ENCODE results near the gene LAMA2. TPM values are rescaled to one million over a fixed set of nuclear protein-coding genes. Genes with fewer than 3 reads are reported as not detected.

The LAMA2 gene
- total and polyA plus RNA-seq, 3 donors from 2014 or later = 25.9 to 94.8 (median 56.0) TPM

GRCh38 chr6:129200151-129200550 is 317.2 kb downstream of the LAMA2 start:
- no peak for DNase-seq
- WGBS, 2 donors = 77 to 86% methylated on average over 9 of the region's 9 CpGs
- Histone ChIP-seq H3K36me3 (ENCODE audit: low read depth, missing control alignments) (no peaks in the 10 kb centered on the region), H3K9me3 (no peaks in the 10 kb centered on the region), H3K27me3 (no peaks in the 10 kb centered on the region), H3K4me1 (no peaks in the 10 kb centered on the region), H3K27ac (no peak overlapping the region), H3K4me3 (no peak overlapping the region)
- TF ChIP-seq POLR2A (IDR thresholded peaks at IDR 0.05) = no peak
- TF ChIP-seq CTCF (IDR thresholded peaks at IDR 0.05) = no peak
- intact Hi-C loops (cut with DNase I; ENCODE audit: low total_unique reads) = no loop called here

GRCh38 chr6:129203190-129203900 is 320.4 kb downstream of the LAMA2 start:
- TF ChIP-seq POLR2A (IDR thresholded peaks at IDR 0.05) = no peak
- TF ChIP-seq CTCF (IDR thresholded peaks at IDR 0.05) = no peak
- Histone ChIP-seq H3K9me3 (no peaks in the 10 kb centered on the region), H3K36me3 (ENCODE audit: low read depth, missing control alignments) (no peaks in the 10 kb centered on the region), H3K4me1 (no peaks in the 10 kb centered on the region), H3K27me3 (no peaks in the 10 kb centered on the region), H3K4me3 (no peak overlapping the region), H3K27ac (no peak overlapping the region)
- DNase-seq = no peak
- 83 to 93% methylated on average over 5 of the region's 5 CpGs for WGBS, 2 donors
- intact Hi-C loops (cut with DNase I; ENCODE audit: low total_unique reads) = no loop called here

GRCh38 chr6:129206821-129207220 is 323.9 kb downstream of the LAMA2 start:
- no peaks in the 10 kb centered on the region for H3K36me3 ChIP-seq (ENCODE audit: low read depth, missing control alignments)
- WGBS, 2 donors = 74 to 82% methylated on average over 5 of the region's 5 CpGs
- DNase-seq = no peak
- H3K9me3 ChIP-seq = no peaks in the 10 kb centered on the region
- H3K27me3 ChIP-seq = no peaks in the 10 kb centered on the region
- no peak overlapping the region for H3K27ac ChIP-seq
- TF ChIP-seq CTCF (IDR thresholded peaks at IDR 0.05) (no peak), POLR2A (IDR thresholded peaks at IDR 0.05) (no peak)
- no peak overlapping the region for H3K4me3 ChIP-seq
- intact Hi-C loops (cut with DNase I; ENCODE audit: low total_unique reads) = no loop called here
- no peaks in the 10 kb centered on the region for H3K4me1 ChIP-seq

DNA sequence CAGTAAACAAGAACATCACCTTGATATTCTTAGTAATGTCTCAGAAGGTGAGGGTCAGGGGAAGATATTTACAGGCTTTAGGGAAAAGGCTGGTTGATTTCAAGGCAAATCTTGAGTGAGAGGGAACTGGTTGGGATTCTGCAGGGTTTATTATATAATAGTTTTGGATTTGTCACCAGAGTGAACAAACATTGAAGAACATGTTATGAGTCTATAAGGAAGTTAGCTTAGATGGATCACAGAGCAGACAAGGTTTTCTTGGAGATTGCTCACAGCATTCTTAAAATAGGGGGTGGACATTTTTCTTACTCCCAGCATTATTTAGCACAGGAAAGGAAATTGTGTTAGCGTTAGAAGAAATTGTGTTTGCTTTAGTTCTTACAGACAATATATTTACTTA is 324.9 kb downstream of the LAMA2 start:
- H3K27me3 ChIP-seq = no peaks in the 10 kb centered on the region
- WGBS, 2 donors = 84 to 92% methylated on average over 1 of the region's 1 CpG
- intact Hi-C loops (cut with DNase I; ENCODE audit: low total_unique reads) = no loop called here
- H3K36me3 ChIP-seq (ENCODE audit: low read depth, missing control alignments) = no peaks in the 10 kb centered on the region
- no peak overlapping the region for H3K27ac ChIP-seq
- H3K9me3 ChIP-seq = no peaks in the 10 kb centered on the region
- TF ChIP-seq POLR2A (IDR thresholded peaks at IDR 0.05) = no peak
- TF ChIP-seq CTCF (IDR thresholded peaks at IDR 0.05) = no peak
- no peak overlapping the region for H3K4me3 ChIP-seq
- DNase-seq = no peak
- H3K4me1 ChIP-seq = no peaks in the 10 kb centered on the region

DNA sequence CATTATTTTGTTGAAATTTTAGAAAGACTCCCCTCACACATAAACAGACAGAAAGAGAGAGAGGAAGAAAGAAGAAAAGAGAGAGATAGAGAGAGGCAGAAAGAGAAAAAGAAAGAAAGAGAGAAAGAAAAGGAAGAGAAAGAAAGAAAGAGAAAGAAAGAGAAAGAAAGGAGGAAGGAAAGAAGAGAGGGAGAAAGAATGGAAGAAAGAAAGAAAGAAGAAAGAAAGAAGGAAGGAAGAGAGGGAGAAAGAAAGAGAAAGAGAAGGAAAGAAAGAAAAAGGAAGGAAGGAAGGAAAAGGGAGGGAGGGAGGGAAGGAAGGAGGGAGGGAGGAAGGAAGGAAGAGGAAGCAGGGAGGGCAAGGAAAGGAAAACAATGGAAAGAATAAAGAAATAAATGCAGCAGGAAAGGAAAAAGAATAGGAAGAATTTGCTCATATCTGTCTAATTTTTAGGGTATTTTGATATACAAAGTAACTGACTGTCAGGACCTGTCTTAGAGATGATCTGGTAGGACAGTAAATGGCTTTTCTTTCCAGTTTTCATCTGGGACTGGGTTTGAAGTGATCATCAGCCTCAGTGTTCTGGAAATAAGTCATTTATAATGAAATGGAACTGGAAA is 325.6 kb downstream of the LAMA2 start:
- no peaks in the 10 kb centered on the region for H3K9me3 ChIP-seq
- no peak overlapping the region for H3K4me3 ChIP-seq
- H3K36me3 ChIP-seq (ENCODE audit: low read depth, missing control alignments) = no peaks in the 10 kb centered on the region
- TF ChIP-seq CTCF (IDR thresholded peaks at IDR 0.05) (no peak), POLR2A (IDR thresholded peaks at IDR 0.05) (no peak)
- H3K4me1 ChIP-seq = no peaks in the 10 kb centered on the region
- intact Hi-C loops (cut with DNase I; ENCODE audit: low total_unique reads) = no loop called here
- no peaks in the 10 kb centered on the region for H3K27me3 ChIP-seq
- no peak for DNase-seq
- H3K27ac ChIP-seq = no peak overlapping the region

All from testis (tissue), 3 donors.